ENCODE measurements around the gene WWC2.
"Not testable (repeated sequence)": the region's sequence is repeated elsewhere in the genome, so short reads cannot be mapped to it uniquely, and the experiment has no call there.

The WWC2 gene

DNA sequence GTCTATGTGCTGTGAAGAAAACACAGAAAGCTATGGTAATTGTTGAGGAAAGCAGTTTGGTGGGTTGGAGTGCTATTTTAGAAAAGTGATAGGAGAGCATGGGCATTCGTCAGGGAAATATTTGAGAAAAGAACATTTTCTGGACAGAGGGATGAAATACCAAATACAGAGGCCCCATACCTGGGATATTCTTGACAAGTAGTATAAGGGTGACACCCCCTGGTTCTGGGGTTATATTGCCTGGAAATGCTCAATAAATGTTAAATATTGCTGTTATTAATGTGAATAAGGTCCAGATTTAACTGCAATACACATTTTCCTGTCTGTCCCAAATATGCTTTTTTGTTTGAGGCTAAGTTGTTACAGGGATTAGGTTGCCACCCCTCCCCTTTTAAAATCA lies 42.9 kb downstream of the WWC2 start:
- no peak for DNase-seq (ENCODE audit: low read depth in 2 of 2, low spot score in 1 of 2)

DNA sequence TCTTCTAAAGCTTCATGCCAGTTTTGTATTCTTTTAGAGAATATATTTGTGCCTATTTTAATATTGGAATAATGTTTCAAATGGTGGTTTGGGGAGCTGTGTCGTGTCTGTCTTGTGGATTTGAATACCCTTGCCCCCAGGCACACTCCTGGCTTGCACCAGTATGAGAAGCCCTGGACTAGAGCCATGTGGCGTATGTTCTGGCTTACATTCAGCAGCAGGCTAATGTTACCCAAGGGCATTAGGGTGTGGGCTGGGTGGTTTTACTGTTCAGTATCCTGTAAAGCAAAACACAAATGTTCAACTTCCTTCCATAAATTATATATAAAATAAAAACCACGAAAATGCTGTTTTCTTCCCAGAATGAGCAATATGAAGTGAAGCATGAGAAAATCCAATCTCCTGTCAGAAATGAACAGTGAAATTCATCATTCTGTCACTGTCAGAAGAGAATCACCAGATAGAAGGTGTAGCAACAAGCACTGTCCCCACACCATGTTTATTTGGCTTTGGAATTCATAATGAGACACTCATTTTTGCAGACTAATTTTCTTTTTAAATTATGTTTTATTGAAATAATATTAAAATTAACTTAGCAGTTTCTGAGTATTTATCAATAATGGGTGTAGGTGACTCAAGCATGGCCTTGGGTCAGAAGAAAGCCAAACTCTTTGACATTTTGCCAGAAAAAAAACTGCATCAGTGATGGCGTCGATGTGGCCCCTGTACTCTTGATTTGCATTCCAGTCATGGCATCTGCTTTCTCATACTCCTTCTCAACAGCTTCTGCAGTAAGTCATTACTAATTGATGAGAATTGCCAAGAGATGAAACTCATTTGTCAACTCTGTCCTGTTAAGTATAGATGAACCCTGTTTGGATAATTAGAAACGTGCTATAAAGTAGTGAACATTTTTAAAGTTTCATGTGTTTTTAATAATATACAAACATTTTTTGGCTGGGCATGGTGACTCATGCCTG lies 43.8 kb downstream of the WWC2 start:
- DNase-seq (ENCODE audit: low read depth in 2 of 2, low spot score in 1 of 2), result no peak

DNA sequence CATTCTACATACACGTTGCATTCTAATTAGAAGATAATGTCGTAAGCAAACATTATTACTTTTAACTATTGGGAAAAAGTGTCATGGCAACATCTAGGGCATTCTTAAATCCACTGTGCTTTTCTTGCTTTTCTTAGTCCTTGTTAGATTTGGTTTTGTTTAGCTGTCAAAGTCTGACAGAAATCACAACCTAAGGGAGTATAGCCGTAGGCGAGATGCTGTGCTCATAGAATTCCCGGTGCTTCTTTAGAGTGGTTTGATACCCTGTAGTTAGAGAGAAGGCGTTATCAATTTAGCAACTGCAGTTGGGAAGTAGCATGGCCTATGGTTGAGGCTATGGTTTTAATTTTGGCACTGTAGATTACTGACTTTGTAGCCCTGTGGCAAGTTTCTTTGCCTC lies 45.7 kb downstream of the WWC2 start:
- DNase-seq (ENCODE audit: low read depth in 2 of 2, low spot score in 1 of 2), result no peak

DNA sequence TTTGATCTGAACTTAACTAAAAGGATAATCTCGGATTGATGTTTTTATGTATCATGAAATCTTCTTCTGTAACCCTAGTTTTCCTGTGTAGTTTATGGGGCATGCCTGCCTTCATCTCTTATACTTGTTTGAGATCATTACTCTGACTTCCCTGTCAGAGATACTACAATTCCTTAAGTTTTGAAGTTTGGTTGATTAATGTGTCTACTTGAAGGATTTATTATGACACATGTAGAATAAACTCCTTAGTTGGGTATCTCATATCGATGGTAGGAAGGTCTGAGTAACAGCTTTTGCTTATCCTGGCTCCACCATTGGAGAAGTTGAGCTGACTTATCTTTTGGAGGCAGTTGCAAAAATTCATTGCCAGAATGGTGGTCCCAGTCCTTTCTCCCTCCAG lies 46.7 kb downstream of the WWC2 start:
- no peak for DNase-seq (ENCODE audit: low read depth in 2 of 2, low spot score in 1 of 2)

DNA sequence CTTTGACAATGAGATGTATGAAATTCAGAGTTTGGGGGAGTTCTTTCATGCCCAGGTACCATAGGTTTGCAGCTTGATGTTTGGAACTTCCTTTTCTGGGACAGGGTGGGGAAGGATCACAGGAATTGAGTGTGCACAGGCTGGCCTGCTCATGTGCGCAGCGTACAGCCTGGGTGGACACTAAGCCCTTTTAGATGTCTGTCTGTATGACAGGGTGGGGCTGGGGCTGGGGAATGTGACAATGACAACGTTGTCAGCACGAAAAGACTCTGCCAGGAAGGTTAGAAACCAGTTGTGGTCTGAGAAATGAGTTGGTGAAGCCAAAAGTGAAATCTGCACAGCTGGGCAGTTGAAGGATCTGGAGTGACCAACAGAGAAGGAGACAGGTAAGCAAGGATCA lies 47.4 kb downstream of the WWC2 start:
- no peak for DNase-seq (ENCODE audit: low read depth in 2 of 2, low spot score in 1 of 2)

DNA sequence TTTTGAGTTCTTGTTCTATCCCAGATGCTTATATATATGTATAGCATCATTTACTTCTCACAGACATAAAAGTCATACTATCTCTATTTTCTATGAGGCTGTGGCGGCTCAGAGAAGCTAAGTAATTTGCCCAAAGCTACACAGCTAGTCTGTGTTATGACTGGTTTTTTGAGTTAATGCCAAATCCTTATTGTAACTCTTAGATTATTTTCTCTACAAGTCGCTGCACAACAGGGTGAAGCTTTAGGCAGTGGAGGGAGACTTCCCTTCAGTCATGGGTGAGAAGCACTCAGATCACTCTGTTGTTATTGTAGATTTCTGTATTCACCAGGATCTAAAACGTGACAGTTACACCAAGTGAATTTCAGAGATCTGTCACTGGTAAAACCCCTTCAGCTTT lies 48.1 kb downstream of the WWC2 start:
- no peak for DNase-seq (ENCODE audit: low read depth in 2 of 2, low spot score in 1 of 2)

DNA sequence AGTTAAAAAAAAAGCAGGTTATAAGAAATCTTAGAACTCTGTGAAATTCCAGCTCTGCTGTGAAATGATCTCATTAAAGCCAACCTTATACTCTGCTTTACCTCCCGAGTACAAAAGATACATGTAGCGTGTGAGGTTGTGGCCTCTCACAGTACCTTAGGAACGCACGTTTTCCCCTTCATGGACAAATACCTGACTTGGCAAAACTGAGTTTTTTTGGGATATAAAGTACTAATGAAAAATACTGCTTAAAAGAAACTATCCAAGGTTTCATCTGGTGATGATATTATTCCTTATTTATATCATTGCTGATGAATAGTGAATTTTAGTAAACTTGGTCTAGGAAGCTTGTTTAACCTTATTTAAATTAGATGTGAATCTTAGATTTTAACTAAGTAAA lies 48.9 kb downstream of the WWC2 start:
- DNase-seq (ENCODE audit: low read depth in 2 of 2, low spot score in 1 of 2), result no peak

DNA sequence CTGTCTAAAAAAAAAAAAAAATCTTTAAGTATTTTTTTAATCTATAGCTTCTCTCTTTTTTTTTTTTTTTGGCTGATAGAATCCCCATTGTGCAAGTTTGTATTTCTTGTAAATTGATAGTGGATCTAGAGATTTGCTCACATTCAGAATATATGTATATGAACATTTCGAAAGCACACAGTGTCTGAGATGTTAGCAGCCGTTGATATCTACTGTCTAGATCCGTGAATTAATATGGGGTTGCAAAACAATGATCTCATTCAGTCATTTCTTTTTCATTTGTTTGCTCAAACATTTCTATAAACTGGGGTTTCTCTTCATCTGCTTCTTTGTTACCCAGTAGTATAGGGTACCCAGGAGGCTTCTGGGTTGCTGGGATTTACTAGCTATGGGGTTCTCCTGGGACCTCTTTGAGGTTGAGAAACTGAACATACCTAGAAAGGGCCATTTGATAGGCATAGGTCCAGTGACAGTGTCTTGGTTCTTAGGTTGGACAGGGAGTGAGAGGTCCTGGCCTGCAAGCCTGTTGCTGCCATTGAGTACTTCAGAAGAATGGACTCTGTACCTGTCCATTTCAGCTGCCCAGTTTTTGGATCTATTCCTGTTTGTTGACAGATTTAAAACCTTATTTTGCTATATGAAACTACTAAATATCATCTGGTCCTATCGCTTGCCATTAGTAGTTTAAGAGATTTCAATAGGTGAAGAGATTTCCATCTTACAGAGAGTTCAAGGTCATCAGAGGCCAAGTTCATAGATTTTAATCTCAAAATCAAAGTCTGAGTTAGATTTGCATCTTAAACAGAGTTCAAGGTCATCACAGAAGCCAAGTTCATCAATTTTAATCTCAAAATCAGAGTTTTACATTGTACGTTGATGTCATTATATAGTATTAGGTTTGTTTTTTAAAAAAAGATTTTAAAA lies 50.8 kb downstream of the WWC2 start:
- no peak for DNase-seq (ENCODE audit: low read depth in 2 of 2, low spot score in 1 of 2)

DNA sequence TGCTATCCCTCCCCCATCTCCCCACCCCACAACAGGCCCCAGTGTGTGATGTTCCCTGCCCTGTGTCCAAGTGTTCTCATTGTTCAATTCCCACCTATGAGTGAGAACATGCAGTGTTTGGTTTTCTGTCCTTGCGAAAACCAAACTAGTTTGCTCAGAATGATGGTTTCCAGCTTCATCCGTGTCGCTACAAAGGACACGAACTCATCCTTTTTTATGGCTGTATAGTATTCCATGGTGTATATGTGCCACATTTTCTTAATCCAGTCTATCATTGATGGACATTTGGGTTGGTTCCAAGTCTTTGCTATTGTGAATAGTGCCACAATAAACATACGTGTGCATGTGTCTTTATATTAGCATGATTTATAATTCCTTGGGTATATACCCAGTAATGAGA lies 51.6 kb downstream of the WWC2 start:
- DNase-seq (ENCODE audit: low read depth in 2 of 2, low spot score in 1 of 2), result not testable (repeated sequence)

DNA sequence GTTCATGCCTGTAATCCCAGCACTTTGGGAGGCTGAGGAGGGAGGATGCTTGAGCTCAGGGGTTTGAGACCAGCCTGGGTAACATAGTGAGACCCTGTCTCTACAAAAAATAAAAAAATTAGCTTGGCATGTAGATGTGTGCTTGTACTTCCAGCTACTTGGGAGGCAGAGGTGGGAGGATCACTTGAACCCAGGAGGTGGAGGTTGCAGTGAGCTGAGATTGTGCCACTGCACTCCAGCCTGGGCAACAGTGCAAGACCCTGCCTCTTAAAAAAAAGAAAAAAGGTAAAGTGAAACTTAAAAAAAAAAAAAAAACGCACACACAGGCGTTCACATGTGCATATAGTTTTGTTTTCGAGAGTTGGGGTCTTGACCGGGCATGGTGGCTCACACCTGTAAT lies 53.2 kb downstream of the WWC2 start:
- DNase-seq (ENCODE audit: low read depth in 2 of 2, low spot score in 1 of 2), result not testable (repeated sequence)

DNA sequence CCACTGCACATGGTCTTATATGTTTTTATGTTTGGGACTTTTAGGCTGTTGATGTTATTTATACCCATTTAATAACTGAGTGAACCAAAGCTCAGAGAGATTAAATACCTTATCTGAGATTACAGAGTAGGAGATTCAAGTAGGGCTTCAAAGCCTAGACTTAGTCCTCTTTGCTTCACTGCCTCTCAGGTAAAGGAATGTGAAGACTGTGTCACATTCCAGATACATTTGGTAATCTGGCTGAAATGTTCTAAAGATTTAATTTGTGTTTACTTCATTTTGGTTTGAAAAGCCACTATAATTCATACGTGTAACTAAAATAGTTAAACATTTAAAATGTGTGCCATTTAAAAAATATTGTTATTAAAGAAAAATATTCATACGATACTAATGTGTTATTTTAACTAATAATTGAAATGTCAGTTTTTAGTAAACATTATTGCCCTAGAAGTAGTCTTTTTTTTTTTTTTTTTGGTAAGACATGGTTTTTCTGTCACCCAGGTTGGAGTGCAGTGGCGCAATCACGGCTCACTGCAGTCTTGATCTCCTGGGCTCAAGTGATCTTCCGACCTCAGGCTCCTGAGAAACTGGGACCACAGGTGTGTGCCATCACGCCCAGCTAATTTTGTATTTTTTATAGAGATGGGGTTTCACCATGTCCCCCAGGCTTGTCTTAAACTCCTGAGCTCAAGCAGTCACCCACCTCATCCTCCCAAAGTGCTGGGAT lies 54.3 kb downstream of the WWC2 start:
- no peak for DNase-seq (ENCODE audit: low read depth in 2 of 2, low spot score in 1 of 2)

DNA sequence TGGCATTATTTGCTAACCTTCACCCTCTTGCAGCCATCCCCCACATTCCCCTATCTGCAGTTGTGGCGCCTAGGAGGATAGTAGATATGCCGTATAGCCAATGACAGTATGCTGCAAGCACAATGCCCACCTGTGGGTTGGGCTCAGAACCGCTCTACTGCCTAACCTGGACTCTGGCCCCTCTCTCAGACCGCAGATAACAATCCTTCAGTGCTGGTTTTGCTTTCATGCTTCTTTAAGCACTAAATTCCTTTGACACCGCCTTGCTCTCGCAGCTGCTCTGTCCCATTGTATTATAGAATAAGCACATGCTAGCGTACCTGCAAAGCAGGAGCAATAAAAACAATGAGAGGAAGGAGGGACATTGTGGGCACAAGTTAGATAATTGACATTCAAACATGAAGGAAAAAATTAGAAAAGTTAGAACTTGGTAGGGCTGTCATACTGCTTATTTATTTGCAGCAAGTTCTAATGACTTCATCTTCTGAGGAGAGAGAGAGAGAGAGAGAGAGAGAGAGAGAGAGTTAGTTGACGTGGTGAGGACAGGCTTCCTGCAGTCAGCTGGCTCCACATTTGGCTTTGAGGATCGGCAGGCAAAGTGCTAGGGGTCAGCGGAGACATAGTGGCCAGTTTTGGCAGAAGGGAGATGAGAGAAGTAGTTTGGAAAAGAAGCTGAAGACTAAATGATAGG lies 55.8 kb downstream of the WWC2 start:
- no peak for DNase-seq (ENCODE audit: low read depth in 2 of 2, low spot score in 1 of 2)

DNA sequence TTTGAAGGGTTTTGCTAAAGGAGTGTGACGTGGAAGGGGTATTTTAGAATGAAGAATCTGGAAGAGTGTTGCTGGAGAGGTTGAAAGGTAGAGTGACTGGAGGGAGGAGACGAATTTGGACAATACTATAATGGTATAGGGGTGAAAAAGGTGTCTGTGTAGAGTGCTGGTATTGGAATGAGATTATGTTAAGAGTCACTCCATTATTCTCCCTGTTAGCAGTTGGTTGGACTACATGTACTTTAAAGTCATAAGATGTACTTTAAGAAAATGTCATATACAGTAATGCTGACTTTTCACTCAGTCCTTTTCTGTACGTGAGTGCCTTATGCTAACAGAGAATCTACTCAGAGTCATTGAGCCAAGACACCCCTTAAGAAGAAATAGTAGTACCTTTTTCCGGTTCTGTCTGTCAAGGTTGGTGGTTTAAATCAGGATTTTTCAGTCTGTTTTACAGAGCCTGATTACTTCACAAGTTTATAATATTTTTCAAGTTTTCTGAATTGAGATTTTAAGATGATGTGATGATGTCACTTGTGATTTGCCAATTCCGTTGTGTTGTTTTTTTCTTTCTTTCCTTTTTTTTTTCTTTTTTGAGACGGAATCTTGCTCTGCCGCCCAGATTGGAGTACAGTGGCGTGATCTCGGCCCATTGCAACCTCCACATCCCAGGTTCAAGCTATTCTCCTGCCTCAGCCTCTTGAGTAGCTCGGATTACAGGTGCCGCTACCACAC lies 56.6 kb downstream of the WWC2 start:
- no peak for DNase-seq (ENCODE audit: low read depth in 2 of 2, low spot score in 1 of 2)

DNA sequence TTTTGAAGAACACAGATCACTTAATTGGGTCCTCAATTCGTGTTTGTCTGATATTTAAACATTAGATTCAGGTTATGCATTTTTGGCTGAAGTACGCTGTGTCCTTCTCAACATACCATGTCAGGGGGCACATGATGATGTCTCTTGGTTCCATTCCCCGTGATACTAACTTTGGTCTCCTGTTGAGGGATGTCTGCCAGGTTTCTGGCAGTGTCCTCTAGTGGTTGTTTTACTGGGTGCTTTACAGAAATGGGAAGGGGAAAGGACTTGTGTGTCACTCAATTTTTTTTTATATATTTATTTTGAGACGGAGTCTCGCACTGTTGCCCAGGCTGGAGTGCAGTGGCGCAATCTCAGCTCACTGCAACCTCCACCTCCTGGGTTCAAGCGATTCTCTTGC lies 58.2 kb downstream of the WWC2 start:
- DNase-seq (ENCODE audit: low read depth in 2 of 2, low spot score in 1 of 2), result no peak

DNA sequence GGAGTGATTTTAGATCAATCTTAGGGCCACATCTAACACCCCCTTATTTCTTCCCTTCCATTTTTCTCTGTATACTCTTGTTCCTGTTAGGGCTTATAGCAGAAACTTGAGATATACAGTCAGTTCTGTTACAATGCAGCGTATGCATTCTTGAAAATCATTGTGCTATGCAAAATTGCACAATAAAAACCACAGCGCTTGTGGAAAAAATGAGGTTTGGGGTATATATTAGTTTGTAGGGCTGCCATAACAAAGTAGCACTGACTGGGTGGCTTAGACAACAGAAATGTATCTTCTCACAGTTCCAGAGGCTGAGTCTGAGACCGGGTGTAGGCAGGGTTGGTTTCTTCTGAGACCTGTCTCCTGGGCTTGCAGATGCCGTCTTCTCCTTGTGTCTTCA lies 59.0 kb downstream of the WWC2 start:
- DNase-seq (ENCODE audit: low read depth in 2 of 2, low spot score in 1 of 2), result no peak

DNA sequence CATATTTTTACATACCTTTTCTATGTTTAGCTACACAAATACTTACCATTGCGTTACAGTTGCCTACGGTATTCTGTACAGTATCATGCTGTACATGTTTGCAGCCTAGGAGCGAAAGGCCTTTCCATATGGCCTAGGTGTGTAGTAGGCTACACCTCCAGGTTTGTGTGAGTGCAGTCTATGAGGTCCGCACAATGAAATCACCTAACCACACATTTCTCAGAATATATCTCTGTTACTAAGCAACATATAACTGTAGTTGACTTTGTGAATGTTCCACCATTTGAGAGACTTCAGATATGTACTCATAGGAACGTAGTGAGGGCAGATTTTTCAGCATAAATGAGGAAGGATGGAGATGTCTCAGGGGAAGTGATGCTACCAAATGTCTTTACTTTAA lies 62.6 kb downstream of the WWC2 start:
- DNase-seq (ENCODE audit: low read depth in 2 of 2, low spot score in 1 of 2), result no peak

DNA sequence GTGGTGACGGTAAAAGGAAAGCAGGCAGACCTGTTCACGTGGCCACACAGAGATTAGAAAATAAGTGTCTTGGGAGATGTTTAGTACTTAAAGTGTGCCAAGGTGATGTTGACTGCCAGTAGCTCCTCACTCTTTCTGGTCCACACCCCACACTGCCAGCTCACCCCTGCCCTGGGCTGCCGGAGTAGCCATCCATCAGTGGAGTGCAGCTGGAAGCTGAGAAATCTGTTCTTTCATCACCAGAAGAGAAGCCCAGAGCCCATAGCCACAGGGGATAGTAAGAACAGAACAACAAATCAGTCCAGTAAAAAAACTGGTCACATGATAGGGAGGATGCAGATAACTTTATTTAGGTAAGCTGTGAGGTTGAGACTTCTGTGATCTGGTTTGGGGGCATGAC lies 64.1 kb downstream of the WWC2 start:
- no peak for DNase-seq (ENCODE audit: low read depth in 2 of 2, low spot score in 1 of 2)

DNA sequence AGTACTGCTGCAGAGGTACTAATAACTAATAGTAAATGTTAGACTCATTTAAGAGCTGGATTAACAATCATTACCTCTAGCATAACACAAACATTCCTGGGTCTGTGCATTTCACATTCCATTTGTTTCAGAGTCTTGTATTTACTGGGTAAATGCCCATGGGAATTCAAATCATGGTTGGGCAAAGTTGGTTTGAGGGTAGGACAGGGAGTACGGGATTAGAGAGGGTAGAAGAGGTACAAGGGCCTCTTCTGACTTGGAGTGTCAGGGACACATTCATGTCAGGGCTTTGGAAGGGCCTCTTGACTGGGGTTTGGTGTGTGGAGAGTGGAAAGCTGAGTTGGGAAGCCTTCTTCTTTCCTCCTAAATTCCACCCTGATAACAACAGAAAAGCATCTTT lies 65.9 kb downstream of the WWC2 start:
- DNase-seq (ENCODE audit: low read depth in 2 of 2, low spot score in 1 of 2), result no peak

DNA sequence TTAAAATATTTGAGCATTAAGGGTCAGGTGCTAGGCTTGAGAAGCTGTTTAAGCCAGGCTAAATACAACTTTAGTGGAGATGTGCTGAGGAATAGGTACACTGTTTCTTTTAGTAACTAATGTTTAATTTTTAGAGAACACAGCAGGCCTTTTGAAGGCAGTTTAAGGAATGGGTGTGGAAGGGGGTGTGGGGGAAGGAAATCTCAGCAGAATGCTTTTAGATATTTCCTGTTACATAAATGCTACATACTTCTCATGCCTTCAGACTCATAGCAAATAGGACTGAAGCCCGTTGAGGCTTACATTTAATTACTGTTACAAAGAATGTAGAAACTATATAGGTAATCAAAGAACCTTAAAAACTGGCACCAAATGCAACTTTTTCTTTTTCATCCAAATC lies 66.3 kb downstream of the WWC2 start:
- DNase-seq (ENCODE audit: low read depth in 2 of 2, low spot score in 1 of 2), result no peak

DNA sequence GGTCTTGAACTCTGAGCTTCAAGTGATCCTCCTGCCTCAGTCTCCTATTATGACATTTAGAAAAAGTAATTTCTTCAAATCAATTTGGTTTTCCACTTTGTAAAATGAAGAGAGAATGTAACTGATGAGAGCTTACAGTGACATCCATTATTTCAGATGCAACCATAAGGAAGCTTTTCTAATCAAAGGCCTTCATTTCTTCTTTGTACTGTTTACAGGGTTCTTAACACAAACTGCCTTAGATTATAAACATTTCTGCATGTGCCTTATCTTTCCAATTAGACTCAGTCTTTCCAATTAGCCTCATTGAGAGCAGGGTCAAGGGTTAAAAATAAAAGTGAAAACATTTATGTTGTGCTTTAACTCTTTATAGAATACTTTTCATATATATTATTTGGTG lies 71.8 kb downstream of the WWC2 start:
- no peak for DNase-seq (ENCODE audit: low read depth in 2 of 2, low spot score in 1 of 2)
